Renal cortex interstitium (tissue), 11 donors: ENCODE results near the gene NAGLU. TPM values are rescaled to one million over a fixed set of nuclear protein-coding genes. Genes with fewer than 3 reads are reported as not detected.

Experiments used
- DNase-seq, 11 donors: peaks; one replicate each; pipeline ENCODE4 v3.0.0-alpha.2; 2013; ENCODE audit warnings: low read depth in 9 of 11, low spot score in 4 of 11; ENCODE audit errors: extremely low read depth in 1 of 11
- polyA plus RNA-seq, 3 donors: library from polyadenylated mRNA; unstranded; fragments of 120-200 nt; gene quantifications; one replicate each; pipeline ENCODE4 v1.2.1, GENCODE V29; 2013; ENCODE audit not compliant: insufficient read length in 3 of 3

Gene NAGLU
- polyA plus RNA-seq, 3 donors = 15.6 to 31.6 (median 26.4) TPM

DNA sequence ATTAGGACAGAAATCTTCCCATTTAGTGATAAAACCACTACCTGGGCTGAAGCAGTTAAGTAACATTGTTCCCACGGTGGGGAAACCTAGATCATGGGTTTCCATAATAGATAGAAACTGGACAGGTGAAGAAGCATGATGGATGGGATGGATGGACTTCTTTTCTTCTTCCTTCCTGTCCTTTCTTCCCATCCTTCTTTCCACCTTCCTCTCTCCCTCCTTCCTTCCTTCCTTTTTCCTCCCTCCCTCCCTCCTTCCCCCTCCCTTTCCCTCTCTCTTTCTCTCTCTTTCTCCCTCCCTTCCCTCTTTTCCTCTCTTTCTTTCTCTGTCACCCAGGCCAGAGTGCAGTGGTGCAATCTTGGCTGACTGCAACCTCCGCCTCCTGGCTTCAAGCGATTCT lies 38.4 kb downstream of the NAGLU start:
- DNase-seq = no peak

- no peak for DNase-seq
Observed at GRCh38 chr17:42577140-42577531, 41.1 kb downstream of the NAGLU start.

- DNase-seq = peak in 10 of 11 donors; percentile 82 to 94 (median 88)
Observed at GRCh38 chr17:42577532-42578281, 41.7 kb downstream of the NAGLU start, which contains the start of gene PSMC3IP. Gene PSMC3IP, minus strand, starts transcription at chr17:42577729. Its CDS starts 43 bp downstream, at chr17:42577686.

- DNase-seq = peak in 9 of 11 donors; percentile 56 to 82 (median 70)
Observed at GRCh38 chr17:42578282-42578869, 42.3 kb downstream of the NAGLU start.

DNA sequence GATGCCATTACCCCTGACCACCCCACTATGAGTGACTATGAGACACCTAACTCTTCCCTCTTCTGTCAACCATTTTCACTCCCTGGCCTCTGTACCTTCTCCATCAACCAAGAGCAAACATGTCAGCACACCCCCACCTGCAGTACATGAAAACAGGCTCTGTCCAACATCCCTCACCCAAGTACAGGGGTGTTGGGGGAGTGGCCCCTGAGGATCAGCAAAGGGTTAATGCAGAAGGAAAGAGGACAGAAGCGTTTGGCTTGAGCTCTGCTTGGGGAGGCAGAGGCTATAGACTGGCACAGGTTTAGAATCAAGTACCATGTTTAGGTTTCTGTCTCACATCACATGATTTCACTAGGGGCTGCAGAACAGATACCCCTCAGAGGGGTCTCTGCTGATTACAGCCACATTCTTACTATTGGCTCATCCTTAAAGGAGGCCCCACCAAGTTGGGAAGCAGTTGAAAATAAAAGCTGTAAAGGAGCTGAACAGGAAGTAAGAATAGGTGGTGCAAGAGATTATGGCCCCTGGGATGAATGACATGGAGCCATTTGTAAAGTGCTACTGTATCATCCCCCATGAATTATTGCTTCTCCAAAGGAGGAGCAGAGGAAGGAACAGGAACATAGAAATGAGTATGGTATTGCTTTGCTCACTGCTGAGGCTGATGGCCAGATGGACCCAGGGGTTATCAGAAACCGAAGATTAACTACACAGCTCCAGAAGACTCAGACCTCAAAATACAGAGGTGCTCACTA lies 43.9 kb downstream of the NAGLU start:
- DNase-seq = no peak

GRCh38 chr17:42581744-42582270 lies 45.8 kb downstream of the NAGLU start:
- DNase-seq = no peak

- DNase-seq = no peak
Observed at GRCh38 chr17:42584880-42585279, 48.8 kb downstream of the NAGLU start.

DNA sequence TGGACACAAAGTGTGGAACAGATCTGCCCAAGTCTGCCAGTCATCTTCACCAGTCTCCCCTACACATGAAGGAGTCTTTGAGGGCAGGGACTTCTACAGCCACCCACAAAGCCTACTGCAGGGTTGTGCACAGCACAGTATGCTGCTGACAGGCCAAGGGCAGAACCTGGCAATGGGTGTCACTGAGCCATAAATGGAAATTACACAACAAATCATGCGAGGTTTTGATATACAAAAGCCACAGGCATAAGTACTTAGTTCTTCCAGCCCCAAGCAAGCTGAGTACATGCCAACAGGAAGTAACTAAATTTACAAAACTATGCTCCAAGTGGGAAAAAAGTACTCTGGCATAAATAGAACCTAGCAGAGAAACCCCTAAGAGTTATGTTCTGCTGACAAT lies 49.3 kb downstream of the NAGLU start:
- DNase-seq = no peak

- no peak for DNase-seq
Observed at GRCh38 chr17:42586514-42587230, 50.6 kb downstream of the NAGLU start.

GRCh38 chr17:42590886-42591285 lies 54.8 kb downstream of the NAGLU start:
- no peak for DNase-seq

DNA sequence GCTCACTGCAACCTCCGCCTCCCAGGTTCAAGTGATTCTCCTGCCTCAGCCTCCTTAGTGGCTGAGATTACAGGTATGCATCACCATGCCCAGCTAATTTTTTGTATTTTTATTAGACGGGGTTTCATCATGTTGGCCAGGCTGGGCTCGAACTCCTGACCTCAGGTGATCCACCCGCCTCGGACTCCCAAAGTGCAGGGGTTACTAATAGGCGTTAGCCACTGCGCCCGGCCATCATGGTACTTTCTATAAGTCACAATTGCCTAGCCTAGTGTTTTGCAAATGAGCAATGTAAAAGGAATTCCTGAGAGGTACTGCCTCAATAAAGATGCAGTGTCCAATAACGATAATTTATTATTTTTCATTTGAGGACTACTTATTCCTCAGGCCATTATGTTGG lies 55.4 kb downstream of the NAGLU start:
- DNase-seq = no peak

Other genes with a start within 250 kb of the NAGLU start
- 1 to 10 TPM; 5.2 to 6.8 (median 5.8) TPM for gene STAT5A, start 247.7 kb upstream of the NAGLU start, polyA plus RNA-seq
- 10 to 100 TPM; 58.1 to 81.2 (median 58.9) TPM for gene STAT3, start 147.8 kb upstream of the NAGLU start, polyA plus RNA-seq
- gene CAVIN1, start 113.0 kb upstream of the NAGLU start, polyA plus RNA-seq = 10 to 100 TPM; 58.3 to 77.9 (median 62.5) TPM
- 10 to 100 TPM; 53.4 to 73.9 (median 55.7) TPM for gene ATP6V0A1, start 77.4 kb upstream of the NAGLU start, polyA plus RNA-seq
- 1 to 10 TPM; 3.4 to 5.9 (median 5.0) TPM for gene HSD17B1, start 16.7 kb downstream of the NAGLU start, polyA plus RNA-seq
- gene COASY, start 25.9 kb downstream of the NAGLU start, polyA plus RNA-seq = 10 to 100 TPM; 59.8 to 66.8 (median 61.4) TPM
- gene MLX, start 30.9 kb downstream of the NAGLU start, polyA plus RNA-seq = 10 to 100 TPM; 33.2 to 36.1 (median 35.5) TPM
- gene PSMC3IP, start 41.5 kb downstream of the NAGLU start, polyA plus RNA-seq = 10 to 100 TPM; 16.0 to 22.9 (median 18.4) TPM
- 10 to 100 TPM; 44.7 to 65.3 (median 46.9) TPM for gene RETREG3, start 73.1 kb downstream of the NAGLU start, polyA plus RNA-seq
- 10 to 100 TPM; 49.6 to 66.9 (median 54.7) TPM for gene TUBG1, start 73.4 kb downstream of the NAGLU start, polyA plus RNA-seq
- gene TUBG2, start 123.0 kb downstream of the NAGLU start, polyA plus RNA-seq = 10 to 100 TPM; 24.7 to 41.1 (median 25.7) TPM
- 10 to 100 TPM; 14.4 to 18.9 (median 18.6) TPM for gene PLEKHH3, start 140.8 kb downstream of the NAGLU start, polyA plus RNA-seq
- 1 to 10 TPM; 1.6 to 2.4 (median 1.7) TPM for gene CCR10, start 145.6 kb downstream of the NAGLU start, polyA plus RNA-seq
- gene CNTNAP1, start 146.3 kb downstream of the NAGLU start, polyA plus RNA-seq = 1 to 10 TPM; 6.7 to 8.9 (median 8.7) TPM
- 10 to 100 TPM; 37.9 to 65.1 (median 41.3) TPM for gene EZH1, start 208.8 kb downstream of the NAGLU start, polyA plus RNA-seq
- gene RAMP2, start 225.0 kb downstream of the NAGLU start, polyA plus RNA-seq = 100 to 1,000 TPM in 1 of 3 donors, 10 to 100 TPM in 2; 80.9 to 101 (median 84.6) TPM
- 10 to 100 TPM; 80.6 to 93.2 (median 86.2) TPM for gene VPS25, start 237.2 kb downstream of the NAGLU start, polyA plus RNA-seq
- 10 to 100 TPM in 1 of 3 donors, 1 to 10 TPM in 2; 7.1 to 16.8 (median 7.8) TPM for gene WNK4, start 244.4 kb downstream of the NAGLU start, polyA plus RNA-seq